SHP77 treated with DMSO at 0.1 percent for 48 hours (cell line): ENCODE measurements around the gene NFX1.
"Not testable (repeated sequence)": the region's sequence is repeated elsewhere in the genome, so short reads cannot be mapped to it uniquely, and the experiment has no call there.

Source experiments
- DNase-seq: peaks from one replicate; lab custom pipeline; 2025; lab: John Stamatoyannopoulos, UW

The NFX1 gene

DNA sequence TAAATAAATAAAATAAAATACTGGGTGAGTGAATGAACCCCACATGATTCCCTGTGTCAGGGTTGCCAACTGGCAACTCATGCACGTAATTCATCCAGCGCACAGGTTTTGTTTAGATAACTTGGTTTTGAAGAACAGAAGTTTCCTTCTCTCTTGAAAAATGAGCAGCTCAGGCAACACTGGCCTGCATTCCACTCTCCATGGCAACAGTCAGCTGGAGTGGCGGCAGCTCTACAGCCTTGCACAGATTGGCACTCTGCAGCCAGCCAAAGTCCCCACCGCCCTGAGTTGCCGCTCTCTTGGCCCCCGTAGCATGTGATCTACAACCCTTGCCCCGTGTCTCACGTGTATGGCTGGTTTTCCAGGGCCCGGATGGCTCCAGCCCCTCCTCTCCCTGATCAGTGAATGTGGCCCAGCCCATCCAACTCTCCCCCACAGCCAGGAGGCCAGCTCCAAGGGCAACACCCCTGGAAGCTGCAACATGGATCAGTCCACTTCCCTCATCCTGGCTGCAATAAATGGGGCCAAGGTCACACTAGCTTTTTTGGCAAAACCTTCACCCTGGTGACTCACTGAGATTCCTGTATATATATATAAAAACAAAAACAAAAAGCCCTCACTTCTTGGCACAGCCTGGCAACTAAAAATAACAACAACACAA is 100.9 kb downstream of the NFX1 start:
- not testable (repeated sequence) for DNase-seq

DNA sequence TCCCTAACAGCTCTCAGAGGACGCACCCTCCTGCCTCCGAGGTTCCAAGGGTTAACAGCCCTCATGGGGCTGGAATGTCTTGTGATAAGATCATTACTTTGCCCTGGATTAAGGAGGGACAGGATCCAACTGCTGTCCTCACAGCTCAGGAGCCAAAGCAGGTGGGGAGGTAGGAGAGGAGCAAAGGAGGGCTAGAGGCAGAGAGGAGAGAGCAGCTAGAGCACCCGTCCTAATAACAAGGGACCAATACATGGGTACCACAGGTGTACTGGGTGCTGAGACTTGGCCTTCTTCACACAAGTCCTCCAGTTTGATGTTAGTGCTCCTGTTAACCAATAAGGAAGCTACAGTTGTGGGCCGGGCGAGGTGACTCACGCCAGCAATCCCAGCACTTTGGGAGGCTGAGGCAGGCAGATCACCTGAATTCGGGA is 102.3 kb downstream of the NFX1 start:
- DNase-seq = not testable (repeated sequence)

DNA sequence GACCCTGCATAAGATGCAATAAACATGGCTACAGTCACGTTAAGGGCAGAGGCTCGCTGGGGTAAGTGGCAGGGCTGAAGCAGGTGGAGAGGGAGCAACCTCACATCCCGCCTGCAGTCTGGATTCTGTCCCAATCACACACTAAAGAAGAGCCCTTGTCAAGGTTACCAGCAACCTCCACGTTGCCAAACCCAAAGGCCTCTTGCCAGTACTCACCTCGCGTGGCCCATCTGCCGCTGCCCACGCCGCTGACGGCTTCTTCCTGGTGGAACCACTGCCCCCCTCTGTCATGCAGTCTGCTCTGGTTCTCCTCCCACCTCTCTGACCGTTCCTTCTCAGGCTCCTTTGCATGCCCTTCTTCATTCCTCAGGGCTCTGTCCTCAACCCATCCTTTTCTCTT is 103.3 kb downstream of the NFX1 start:
- DNase-seq = no peak

DNA sequence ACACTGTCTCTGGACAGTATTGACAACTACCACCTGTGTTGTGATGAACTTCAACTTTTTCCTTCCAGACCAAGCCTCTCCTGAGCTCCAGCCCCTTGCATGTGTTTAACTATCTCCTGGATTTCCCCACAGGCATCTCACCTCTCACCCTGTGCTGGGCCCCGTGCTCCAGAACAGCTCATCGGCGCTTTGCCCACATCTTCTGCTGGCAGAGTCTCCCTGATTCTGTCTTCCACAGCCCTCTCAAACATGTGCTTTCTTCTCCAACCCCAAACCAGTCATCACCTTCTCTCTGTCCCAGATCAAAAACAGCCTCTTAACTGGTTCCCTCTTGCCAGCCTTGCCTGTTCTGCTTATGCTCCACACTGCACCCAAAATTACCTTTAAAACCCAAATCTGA is 103.7 kb downstream of the NFX1 start:
- DNase-seq = not testable (repeated sequence)

DNA sequence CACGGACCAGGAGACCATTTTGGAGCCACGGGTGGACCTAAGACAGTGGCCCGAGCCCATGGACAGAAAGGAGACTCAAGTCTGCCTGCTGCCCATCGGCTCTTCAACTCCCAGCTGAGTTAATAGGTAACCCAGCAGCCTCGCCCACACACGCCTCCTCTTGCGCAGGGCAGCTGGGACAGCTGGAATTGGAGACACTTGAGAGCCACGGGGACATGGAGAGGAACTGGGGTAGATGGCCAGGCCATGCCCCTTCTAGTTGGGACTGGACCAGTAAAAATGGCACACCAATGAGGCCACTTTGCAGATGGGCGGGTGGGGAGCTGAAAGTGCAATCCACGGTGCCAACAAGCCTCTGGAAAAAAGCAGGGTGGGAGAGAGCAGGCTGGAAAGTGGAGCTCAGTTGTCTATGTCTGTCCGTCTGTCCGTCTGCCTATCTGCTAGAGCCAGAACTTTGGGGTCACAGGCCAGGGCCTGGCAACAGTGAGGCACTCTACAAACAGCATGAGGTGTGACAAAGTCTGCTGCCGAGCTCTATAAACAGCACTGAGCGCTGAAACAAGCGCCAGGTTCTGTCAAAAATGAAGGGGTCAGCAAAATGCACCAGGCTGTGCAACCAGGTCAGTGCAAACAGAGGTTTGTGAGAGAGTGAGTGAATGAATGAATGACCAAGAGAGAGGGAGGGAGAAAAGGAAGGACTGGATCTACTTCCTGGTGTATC is 105.0 kb downstream of the NFX1 start:
- DNase-seq = not testable (repeated sequence)

DNA sequence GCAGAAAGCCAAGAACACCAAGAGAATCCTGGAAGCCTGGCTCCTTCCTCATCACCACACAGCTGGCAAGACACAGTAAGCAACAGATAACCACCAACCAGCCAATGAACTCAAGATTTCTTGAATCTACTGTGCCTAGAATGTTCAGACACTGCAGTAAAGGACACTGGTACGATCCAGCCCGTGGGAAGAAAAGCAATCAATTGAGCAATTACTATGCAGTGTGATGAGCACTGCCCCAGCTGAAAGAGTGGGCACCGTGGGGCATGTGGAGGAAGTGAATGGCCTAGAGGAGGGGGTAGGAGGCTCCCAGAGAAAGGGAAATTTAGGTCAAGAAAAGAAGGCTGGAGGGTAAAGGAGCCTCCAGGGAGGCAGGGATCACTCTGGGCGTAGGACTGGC is 107.5 kb downstream of the NFX1 start:
- not testable (repeated sequence) for DNase-seq

DNA sequence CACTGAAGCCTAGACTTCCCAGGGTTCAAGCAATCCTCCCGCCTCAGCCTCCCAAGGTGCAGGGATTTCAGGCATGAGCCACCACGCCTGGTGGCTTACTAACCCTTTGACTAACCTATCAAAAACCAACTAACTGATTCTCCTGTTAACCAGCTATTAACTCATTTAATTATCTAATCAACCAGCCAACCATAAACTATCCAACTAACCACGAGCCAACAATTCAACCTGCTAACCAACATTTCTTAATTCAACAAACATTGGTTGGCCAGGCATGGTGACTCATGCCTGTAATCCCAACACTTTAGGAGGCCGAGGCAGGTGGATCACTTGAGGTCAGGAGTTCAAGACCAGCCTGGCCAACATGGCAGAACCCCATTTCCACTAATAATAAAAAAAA is 108.7 kb downstream of the NFX1 start:
- DNase-seq = not testable (repeated sequence)

DNA sequence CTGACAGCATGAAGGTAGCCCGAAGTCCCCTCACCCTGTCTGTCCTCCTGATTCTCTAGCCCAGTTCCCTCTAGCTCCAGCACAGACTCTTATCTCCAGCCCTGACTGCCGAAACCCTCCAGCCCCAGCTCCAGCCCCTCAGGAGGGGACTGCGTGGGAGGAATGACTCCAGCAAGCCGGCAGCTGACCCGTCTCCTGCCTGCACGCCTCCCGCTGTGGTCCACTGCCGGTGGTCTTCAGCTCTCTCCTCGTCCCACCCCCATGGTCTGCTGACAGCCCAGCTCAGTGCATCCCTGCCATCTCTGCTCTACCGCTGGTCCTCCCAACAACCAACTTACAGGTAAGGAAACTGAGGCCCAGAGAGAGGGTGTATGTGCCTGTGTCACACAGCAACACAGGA is 111.5 kb downstream of the NFX1 start:
- DNase-seq = not testable (repeated sequence)

DNA sequence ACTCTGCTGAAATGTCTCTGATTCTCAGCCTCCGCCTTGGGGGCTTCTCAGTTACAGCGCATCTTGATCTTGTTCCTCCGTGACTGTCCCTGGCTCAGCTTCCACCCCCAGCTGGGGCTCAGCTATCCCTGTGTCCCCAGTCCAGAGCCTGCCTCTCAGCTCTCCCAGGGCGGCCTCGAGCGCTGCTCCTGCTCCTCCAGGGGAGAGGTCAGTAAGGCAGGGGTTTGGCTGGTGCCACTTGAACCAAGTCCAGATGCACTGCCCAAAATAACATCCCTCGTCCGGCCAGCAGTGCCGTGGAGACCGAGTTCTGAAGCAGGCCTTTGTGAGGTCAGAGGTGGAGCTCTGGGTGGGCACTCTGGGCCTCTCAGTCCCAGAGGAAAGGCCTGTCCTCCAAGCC is 112.1 kb downstream of the NFX1 start, which contains the start of gene AQP7:
AQP7 (minus strand) TSS at position 198 of the 400 bp plus-strand sequence. CDS start 1,306 bp downstream, outside the sequence.
- DNase-seq = not testable (repeated sequence)

DNA sequence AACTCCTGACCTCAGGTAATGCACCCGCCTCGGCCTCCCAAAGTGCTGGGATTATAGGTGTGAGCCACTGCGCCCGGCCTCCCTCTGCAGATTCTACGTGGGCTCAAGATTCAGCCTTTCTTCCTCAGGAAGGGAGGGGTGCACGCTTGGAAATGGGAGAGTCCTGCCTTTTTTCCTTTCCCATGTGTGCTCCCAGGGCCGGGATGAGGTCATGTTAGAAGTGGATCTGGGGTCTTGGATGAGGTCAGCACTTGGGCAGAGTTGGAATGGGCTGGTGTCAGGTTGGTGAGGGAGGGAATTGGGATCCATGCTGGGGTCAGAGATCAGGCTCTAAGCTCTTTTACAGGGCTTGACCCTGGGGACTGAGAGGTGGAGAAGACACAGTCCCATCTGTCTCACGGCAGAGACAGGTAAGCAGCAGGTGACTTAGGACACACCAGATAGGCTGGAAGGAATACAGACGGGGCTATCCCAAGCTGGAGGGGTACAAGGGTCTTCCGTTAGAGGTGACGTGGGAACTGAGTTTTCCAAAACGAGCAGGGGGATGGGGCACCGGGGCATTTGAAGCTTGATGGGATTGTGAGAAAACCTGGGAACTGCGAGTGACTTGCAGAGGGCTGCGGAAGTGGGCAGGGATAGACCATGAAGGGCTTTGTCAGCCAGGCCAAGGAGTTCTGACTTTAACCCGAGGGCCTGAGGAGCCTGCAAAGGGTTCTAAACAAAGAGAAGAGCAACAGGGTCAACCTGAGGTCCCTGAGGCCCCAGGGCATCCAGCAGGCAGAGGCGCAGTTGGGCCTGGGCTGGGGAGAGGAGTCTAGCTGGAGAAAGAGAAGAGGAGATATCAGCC is 113.8 kb downstream of the NFX1 start:
- DNase-seq = no peak

DNA sequence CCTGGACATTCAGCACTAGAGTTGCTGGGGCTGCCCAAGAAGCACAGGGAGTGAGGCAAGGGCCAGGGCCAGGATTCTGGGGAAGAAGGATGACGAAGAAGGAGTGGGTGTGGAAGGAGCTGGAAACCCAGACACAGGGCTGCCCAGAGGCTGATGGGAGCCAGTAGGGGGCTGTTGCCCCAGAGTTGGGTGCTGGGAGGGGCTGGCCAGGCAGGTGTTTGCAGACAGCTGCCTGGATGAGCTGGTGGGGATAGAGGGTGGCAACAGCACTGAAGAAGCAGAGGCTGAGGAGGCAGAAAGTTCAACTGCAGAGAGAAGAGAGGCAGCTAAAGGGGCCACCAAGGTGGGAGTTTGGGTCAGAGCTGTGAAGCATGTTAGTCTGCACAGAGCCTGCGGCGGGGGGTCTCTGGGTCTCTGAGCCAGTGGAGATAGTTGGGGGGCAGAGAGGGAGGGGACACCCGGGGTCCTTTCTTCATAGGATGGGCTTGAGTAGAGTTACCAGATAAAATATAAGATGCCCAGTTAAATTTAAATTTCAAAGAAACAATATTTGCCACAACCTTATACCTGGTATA is 114.6 kb downstream of the NFX1 start:
- DNase-seq = no peak

DNA sequence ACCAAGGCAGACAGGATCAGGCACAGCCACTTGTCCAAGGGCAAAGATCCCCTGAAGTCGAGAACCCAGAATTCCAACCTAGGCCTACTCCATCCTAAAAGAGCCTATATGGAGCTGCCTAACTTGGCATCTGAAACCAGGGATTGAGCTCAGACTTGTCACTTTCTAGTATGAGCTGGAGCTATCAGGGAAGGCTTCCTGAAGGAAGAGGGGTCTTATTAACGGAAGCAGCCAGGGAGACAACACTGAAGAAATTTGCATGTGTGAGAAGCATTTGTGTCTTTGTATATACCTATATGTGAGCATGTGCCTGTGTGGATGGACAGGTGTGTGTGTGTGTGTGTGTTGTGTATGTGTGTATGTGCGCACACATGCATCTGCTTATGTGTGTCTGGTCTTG is 116.7 kb downstream of the NFX1 start:
- no peak for DNase-seq

DNA sequence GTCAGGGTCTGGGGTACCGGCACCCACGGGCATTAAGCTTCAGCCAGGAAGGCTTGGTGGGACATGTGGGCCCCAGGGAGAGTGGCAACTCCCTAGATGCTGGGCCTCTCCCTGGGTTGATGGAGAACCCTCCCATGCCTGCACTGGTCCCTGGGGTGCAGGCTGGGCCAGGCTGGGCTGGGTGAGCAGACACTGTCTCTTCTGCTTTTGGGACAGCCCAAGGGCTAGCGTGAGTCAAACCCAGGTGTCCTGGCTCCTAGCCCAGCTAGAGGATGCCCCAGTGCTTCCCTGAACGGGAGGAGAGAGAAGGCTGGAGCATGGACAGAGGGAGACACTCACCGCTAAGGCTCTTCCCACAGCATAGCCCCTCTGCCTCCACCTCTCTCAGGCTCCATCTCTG is 117.8 kb downstream of the NFX1 start:
- no peak for DNase-seq

DNA sequence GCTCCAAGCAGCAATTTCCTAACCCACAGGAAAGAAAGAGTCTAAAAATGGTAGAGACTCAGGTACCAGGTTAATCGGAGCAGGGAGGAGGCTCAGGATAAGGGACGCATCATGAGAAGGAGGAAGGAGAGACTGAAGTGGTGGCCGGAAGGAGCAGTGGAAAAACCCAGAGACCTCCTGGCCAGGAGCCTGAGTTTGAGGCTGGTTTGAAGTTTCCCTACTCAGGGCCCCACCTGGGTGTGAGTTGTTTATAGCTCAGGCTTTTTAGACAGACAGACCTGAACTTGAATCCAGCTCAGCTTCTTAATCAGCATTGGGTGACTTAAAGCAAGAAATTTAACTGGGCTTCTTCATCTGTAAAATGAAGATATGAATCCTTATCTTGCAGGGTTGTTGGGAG is 124.0 kb downstream of the NFX1 start:
- no peak for DNase-seq

DNA sequence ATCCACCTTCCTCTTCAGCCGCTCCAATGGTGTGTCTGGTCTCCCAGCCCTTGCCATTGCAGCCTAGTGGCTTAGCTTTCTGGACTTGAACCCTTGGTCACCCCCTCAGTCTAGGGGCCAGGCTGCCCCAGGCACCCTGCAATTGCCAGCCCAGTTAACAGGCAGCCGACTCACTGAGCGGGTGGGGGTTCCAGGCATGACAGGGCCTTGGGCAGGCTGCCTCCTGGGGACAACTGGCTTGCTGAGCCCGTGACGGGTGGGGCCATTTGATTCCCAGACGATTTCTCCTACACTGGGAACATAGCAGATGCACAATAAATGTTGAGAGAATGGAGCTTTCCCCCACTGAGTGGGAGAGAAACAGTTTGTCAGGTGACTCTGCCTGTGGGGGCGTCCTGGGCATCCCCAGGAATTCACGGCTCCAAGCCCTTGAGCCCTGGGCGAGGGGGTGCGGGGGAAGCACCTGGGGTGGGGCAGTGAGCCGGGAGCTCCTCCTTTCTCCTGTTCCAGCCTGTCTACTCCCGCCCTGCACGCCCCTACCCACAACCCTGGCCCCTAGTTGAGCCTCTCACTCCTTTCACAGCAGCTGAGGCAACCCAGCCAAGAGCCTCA is 124.7 kb downstream of the NFX1 start:
- no peak for DNase-seq

DNA sequence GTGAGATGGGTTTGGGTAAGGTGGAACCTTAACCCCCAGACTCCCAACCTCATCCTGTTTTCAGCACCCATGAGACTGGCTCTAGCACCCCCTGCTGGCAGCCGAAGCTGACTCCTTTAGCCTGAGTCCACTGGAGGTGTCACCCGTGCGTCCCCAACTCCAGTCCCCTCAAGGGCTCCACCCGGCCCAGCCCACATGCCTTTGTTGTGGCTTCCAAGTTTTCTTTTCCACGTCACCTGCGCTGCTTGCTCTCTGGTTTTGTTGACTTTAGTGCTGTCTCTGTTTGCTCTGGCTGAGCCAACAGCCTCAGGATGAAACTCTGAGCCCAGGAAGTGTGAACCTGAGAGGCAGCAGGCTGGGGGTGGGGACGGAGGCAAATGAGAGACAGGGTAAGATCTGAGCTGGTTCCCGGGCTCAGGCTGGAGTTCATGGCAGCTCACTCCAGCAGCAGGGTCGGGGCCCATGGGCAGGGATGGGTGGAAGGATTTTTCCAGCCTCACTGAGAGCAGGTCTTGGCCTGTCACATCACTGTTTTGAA is 125.3 kb downstream of the NFX1 start:
- peak; percentile 35 for DNase-seq

DNA sequence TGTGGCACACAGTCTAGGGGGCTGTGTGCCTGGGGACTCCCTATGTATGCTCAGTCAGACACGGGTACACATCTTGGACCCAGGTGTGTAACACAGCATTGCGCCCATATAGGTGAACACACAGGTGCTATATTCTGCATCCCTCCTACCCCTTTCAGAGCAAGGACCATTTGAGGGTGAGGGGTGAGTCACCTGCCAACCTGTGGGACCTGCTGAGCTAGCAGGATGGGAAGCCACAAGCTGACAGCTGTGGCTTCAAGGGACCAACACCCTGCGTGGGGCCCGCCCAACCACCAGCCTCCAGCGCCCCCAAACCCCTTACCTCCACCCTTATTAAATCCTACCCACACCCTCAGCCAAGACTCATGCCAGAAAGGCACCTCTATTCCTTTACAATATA is 126.7 kb downstream of the NFX1 start:
- DNase-seq = no peak

DNA sequence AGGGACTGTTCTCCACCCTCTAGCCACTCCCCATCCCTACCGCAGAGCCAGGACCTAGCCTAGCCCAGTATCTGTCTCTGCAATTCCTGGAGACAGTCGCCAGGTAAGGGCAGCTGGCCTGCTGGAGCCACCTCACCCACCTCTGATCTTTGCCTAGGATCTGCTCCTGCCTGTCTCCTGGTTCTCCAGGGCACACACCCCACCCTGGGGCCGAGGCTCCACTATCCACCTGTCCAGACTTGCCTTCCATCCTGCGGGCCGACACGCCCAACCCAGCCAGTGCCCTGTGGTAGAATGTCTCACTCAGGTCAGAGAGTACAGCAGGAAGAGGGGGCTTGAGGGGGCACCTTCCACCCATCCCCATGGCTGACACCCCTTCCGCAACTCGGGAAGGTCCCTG is 127.8 kb downstream of the NFX1 start:
- DNase-seq = no peak

DNA sequence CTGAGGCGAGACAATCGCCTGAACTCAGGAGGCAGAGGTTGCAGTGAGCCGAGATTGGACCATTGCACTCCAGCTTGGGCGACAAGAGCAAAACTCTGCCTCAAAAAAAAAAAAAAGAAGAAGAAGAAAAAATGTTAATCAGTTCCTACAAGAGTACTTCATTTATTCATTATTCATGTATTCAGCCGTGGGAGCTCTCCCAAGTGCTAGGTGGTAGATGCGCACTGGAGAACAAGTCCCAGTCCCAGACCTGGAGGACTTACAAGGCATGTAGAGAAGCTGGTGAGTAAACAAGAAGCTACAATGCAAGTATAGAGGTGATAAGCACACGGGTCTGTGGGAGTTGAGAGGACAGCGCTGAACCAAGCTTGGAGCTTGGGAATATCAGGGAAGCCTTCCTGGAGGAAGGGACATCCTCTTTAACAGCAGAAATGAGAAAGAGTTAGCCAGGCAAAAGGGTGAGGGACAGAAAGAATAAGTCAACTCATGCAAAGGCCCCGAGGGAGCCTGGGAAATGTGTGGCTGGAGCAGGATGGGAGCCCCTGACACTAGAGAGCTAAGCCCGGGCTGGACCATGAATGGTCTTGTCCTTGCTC is 129.5 kb downstream of the NFX1 start:
- no peak for DNase-seq
